ENCODE measurements around the gene GRIP2.

The GRIP2 gene

GRCh38 chr3:14490255-14490654 is 49.9 kb downstream of the GRIP2 start:
- H3K27ac ChIP-seq (ENCODE audit: low read depth, low read length, poor library complexity, severe bottlenecking), result no peak overlapping the region
- no peak overlapping the region for H3K4me2 ChIP-seq (ENCODE audit: low read length)
- H3K9ac ChIP-seq (ENCODE audit: low read length), result no peak overlapping the region
- no peak overlapping the region for H3K4me3 ChIP-seq (ENCODE audit: low read depth, low read length, poor library complexity, severe bottlenecking)
- no peaks in the 10 kb centered on the region for H3K9me3 ChIP-seq (ENCODE audit: low read length)
- no peaks in the 10 kb centered on the region for H3F3A ChIP-seq (ENCODE audit: insufficient read depth, low read length)
- TF ChIP-seq EZH2 (IDR thresholded peaks at IDR 0.05; ENCODE audit: borderline replicate concordance, low read length) (no peak), CTCF (IDR thresholded peaks at IDR 0.05; ENCODE audit: low read length) (no peak)
- no peaks in the 10 kb centered on the region for H3K9me2 ChIP-seq (ENCODE audit: low read depth, low read length)
- no peaks in the 10 kb centered on the region for H3K4me1 ChIP-seq (ENCODE audit: insufficient read depth, low read length, severe bottlenecking)
- H2AFZ ChIP-seq (ENCODE audit: low read length), result no peak overlapping the region
- H3K79me2 ChIP-seq (ENCODE audit: insufficient read depth, low read length), result no peaks in the 10 kb centered on the region
- peaks cover 42% of the 10 kb centered on the region for H3K36me3 ChIP-seq (ENCODE audit: insufficient read depth, low read length)
- H3K27me3 ChIP-seq (ENCODE audit: insufficient read depth, low read length), result no peaks in the 10 kb centered on the region
- H4K20me1 ChIP-seq (ENCODE audit: insufficient read depth, low read length), result no peaks in the 10 kb centered on the region

GRCh38 chr3:14489641-14490040 is 50.5 kb downstream of the GRIP2 start:
- Histone ChIP-seq H3K9me2 (ENCODE audit: low read depth, low read length) (no peaks in the 10 kb centered on the region), H3K9ac (ENCODE audit: low read length) (no peak overlapping the region), H3K36me3 (ENCODE audit: insufficient read depth, low read length) (peaks cover 47% of the 10 kb centered on the region), H4K20me1 (ENCODE audit: insufficient read depth, low read length) (no peaks in the 10 kb centered on the region), H3K4me1 (ENCODE audit: insufficient read depth, low read length, severe bottlenecking) (no peaks in the 10 kb centered on the region), H3K27ac (ENCODE audit: low read depth, low read length, poor library complexity, severe bottlenecking) (no peak overlapping the region), H3K4me3 (ENCODE audit: low read depth, low read length, poor library complexity, severe bottlenecking) (no peak overlapping the region), H2AFZ (ENCODE audit: low read length) (no peak overlapping the region), H3K9me3 (ENCODE audit: low read length) (no peaks in the 10 kb centered on the region), H3F3A (ENCODE audit: insufficient read depth, low read length) (no peaks in the 10 kb centered on the region), H3K4me2 (ENCODE audit: low read length) (no peak overlapping the region), H3K79me2 (ENCODE audit: insufficient read depth, low read length) (no peaks in the 10 kb centered on the region), H3K27me3 (ENCODE audit: insufficient read depth, low read length) (no peaks in the 10 kb centered on the region)
- TF ChIP-seq EZH2 (IDR thresholded peaks at IDR 0.05; ENCODE audit: borderline replicate concordance, low read length) (no peak), CTCF (IDR thresholded peaks at IDR 0.05; ENCODE audit: low read length) (no peak)

- Histone ChIP-seq H3K9me2 (ENCODE audit: low read depth, low read length) (no peaks in the 10 kb centered on the region), H3K27me3 (ENCODE audit: insufficient read depth, low read length) (no peaks in the 10 kb centered on the region), H3K4me2 (ENCODE audit: low read length) (no peak overlapping the region), H3K9me3 (ENCODE audit: low read length) (no peaks in the 10 kb centered on the region), H3K9ac (ENCODE audit: low read length) (no peak overlapping the region), H4K20me1 (ENCODE audit: insufficient read depth, low read length) (no peaks in the 10 kb centered on the region), H3K36me3 (ENCODE audit: insufficient read depth, low read length) (peaks cover 54% of the 10 kb centered on the region), H3K27ac (ENCODE audit: low read depth, low read length, poor library complexity, severe bottlenecking) (no peak overlapping the region), H3K79me2 (ENCODE audit: insufficient read depth, low read length) (no peaks in the 10 kb centered on the region), H2AFZ (ENCODE audit: low read length) (no peak overlapping the region), H3K4me3 (ENCODE audit: low read depth, low read length, poor library complexity, severe bottlenecking) (no peak overlapping the region), H3F3A (ENCODE audit: insufficient read depth, low read length) (no peaks in the 10 kb centered on the region), H3K4me1 (ENCODE audit: insufficient read depth, low read length, severe bottlenecking) (no peaks in the 10 kb centered on the region)
- TF ChIP-seq CTCF (IDR thresholded peaks at IDR 0.05; ENCODE audit: low read length), result no peak
- TF ChIP-seq EZH2 (IDR thresholded peaks at IDR 0.05; ENCODE audit: borderline replicate concordance, low read length), result no peak
Measured at GRCh38 chr3:14488286-14489041, 51.7 kb downstream of the GRIP2 start.

Measured in OCI-LY1 (cell line).